ENCODE data around the gene PAMR1.
A peak's percentile ranks its signal among the peaks of the same experiment; 100 is the strongest.

The PAMR1 gene

GRCh38 chr11:35390737-35391682 lies 134.4 kb downstream of the PAMR1 start:
- peaks cover 4 to 8% of the 10 kb centered on the region in 2 donors for H3K4me1 Mint-ChIP-seq (ENCODE audit: low read depth in 2 of 2)
- H3K36me3 Mint-ChIP-seq (ENCODE audit: insufficient read depth) = no peaks in the 10 kb centered on the region
- H3K9me3 Mint-ChIP-seq = no peaks in the 10 kb centered on the region
- H3K4me3 Mint-ChIP-seq = no peak overlapping the region
- peak overlapping the region in 1 of 2 donors; percentile 14 for H3K27ac Mint-ChIP-seq
- DNase-seq (no peak), ATAC-seq (replicated peaks) (peak; percentile 41)
- peaks cover 0 to 21% of the 10 kb centered on the region in 2 donors for H3K27me3 Mint-ChIP-seq

DNA sequence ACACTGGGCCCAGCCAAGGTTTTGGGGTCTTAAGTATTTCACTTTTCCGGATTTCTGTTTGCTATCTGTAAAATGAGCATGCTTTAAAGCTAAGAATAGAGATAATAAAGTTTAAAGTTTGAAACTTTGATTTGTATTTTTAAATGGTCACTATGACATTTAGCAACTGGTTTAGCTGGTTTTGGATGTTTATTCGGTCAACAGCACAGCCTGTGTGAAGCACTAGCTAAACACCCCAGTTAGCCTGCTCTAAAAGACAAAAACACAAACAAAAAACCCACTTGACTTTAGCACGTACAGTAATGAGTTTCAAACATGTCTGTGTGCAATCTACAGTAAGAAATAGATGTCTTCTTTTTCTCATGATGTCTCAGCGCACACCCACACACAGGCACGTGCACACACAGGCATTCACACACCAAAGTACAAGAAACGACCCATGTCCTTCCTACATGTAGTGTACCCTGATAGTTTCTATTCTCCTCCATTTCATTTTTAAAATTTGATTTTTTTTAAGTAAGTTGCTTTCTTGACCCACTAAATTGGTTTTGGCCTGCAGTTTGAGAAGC lies 135.4 kb downstream of the PAMR1 start:
- DNase-seq = no peak
- peaks cover 0 to 20% of the 10 kb centered on the region in 2 donors for H3K27me3 Mint-ChIP-seq
- no peak overlapping the region for H3K27ac Mint-ChIP-seq
- ATAC-seq (replicated peaks) = no peak
- no peak overlapping the region for H3K4me3 Mint-ChIP-seq
- no peaks in the 10 kb centered on the region for H3K9me3 Mint-ChIP-seq
- peaks cover 4 to 8% of the 10 kb centered on the region in 2 donors for H3K4me1 Mint-ChIP-seq (ENCODE audit: low read depth in 2 of 2)
- H3K36me3 Mint-ChIP-seq (ENCODE audit: insufficient read depth) = no peaks in the 10 kb centered on the region

- ATAC-seq (replicated peaks) = no peak
- H3K9me3 Mint-ChIP-seq = no peaks in the 10 kb centered on the region
- no peak for DNase-seq
- H3K27ac Mint-ChIP-seq = no peak overlapping the region
- peaks cover 4 to 8% of the 10 kb centered on the region in 2 donors for H3K4me1 Mint-ChIP-seq (ENCODE audit: low read depth in 2 of 2)
- H3K4me3 Mint-ChIP-seq = no peak overlapping the region
- H3K27me3 Mint-ChIP-seq = peaks cover 0 to 12% of the 10 kb centered on the region in 2 donors
- H3K36me3 Mint-ChIP-seq (ENCODE audit: insufficient read depth) = no peaks in the 10 kb centered on the region
Measured at GRCh38 chr11:35389112-35389511, 136.3 kb downstream of the PAMR1 start.

DNA sequence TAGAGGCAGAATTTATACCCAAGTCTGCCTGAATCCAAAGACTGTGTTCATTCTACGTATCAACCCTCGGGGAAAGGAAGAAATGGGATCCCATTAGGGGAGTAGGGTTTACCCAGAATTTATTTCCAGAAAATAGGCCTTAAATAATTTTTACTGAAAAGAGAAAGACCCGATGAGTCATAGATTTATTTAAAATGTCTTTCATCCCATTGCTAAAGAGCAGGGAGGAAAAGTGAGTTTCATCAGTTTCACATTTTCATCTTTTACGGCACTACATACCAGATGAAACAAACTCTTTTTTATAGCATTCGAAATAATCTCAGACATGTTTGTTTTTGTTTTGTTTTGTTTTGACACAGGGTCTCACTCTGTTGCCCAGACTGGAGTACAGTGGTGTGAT lies 137.4 kb downstream of the PAMR1 start:
- ATAC-seq (replicated peaks) (no peak), DNase-seq (no peak)
- Mint-ChIP-seq H3K4me3 (no peak overlapping the region), H3K27ac (no peak overlapping the region), H3K4me1 (ENCODE audit: low read depth in 2 of 2) (peaks cover 4 to 8% of the 10 kb centered on the region in 2 donors), H3K27me3 (peaks cover 0 to 1% of the 10 kb centered on the region in 2 donors), H3K9me3 (no peaks in the 10 kb centered on the region), H3K36me3 (ENCODE audit: insufficient read depth) (no peaks in the 10 kb centered on the region)

- peaks cover 4 to 8% of the 10 kb centered on the region in 2 donors for H3K4me1 Mint-ChIP-seq (ENCODE audit: low read depth in 2 of 2)
- H3K27me3 Mint-ChIP-seq = no peaks in the 10 kb centered on the region
- H3K4me3 Mint-ChIP-seq = no peak overlapping the region
- no peaks in the 10 kb centered on the region for H3K9me3 Mint-ChIP-seq
- no peak for DNase-seq
- H3K36me3 Mint-ChIP-seq (ENCODE audit: insufficient read depth) = no peaks in the 10 kb centered on the region
- peak overlapping the region in 1 of 2 donors; percentile 57 for H3K27ac Mint-ChIP-seq
- ATAC-seq (replicated peaks) = no peak
Measured at GRCh38 chr11:35387111-35387982, 138.1 kb downstream of the PAMR1 start.

DNA sequence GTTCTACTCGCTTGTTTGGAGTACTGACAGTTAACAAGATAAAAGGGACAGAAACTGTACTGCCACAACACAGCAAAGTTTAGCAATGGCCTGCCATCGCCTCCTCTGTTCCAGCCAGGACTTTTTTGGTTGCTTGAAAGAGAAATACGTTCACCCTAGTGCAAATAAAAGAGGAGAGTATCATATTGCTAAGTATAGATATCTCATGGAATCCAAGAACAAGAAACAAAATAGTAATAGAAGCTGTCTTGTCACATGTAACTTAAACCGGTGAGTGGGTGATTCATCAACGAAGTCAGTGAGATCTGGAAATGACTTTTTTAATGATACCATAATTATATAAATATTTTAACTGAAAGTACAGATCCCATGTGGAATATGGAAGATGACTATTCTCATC lies 141.5 kb downstream of the PAMR1 start:
- Mint-ChIP-seq H3K27me3 (peaks cover 0 to 2% of the 10 kb centered on the region in 2 donors), H3K9me3 (no peaks in the 10 kb centered on the region), H3K4me3 (no peak overlapping the region), H3K27ac (no peak overlapping the region), H3K36me3 (ENCODE audit: insufficient read depth) (no peaks in the 10 kb centered on the region), H3K4me1 (ENCODE audit: low read depth in 2 of 2) (no peaks in the 10 kb centered on the region)
- ATAC-seq (replicated peaks) (no peak), DNase-seq (no peak)
